ENCODE results near the gene TMEM91.

DNA sequence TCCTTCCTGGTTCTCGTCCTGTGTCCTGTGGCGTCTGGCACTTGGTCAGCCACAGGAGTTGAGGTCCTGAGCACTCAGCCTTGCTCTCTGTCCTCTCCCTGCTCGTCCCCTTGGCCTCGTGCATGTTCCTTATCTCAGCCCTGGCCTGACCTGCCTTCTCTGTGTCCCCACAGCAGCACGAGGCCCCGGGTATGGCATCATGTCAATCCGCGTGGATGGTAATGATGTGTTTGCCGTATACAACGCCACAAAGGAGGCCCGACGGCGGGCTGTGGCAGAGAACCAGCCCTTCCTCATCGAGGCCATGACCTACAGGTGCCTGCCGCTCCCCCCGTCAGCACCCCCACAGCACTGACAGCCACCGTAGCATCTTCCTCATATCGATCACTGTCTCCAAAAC lies 46.1 kb downstream of the TMEM91 start:
- TF ChIP-seq, protein P1, sequence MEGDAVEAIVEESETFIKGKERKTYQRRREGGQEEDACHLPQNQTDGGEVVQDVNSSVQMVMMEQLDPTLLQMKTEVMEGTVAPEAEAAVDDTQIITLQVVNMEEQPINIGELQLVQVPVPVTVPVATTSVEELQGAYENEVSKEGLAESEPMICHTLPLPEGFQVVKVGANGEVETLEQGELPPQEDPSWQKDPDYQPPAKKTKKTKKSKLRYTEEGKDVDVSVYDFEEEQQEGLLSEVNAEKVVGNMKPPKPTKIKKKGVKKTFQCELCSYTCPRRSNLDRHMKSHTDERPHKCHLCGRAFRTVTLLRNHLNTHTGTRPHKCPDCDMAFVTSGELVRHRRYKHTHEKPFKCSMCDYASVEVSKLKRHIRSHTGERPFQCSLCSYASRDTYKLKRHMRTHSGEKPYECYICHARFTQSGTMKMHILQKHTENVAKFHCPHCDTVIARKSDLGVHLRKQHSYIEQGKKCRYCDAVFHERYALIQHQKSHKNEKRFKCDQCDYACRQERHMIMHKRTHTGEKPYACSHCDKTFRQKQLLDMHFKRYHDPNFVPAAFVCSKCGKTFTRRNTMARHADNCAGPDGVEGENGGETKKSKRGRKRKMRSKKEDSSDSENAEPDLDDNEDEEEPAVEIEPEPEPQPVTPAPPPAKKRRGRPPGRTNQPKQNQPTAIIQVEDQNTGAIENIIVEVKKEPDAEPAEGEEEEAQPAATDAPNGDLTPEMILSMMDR (IDR thresholded peaks at IDR 0.05; ENCODE audit: insufficient read depth, low read length, poor library complexity, severe bottlenecking), result no peak
- TF ChIP-seq EZH2phosphoT487 (conservative IDR thresholded peaks at IDR 0.05; ENCODE audit: low read length), result no peak

Data from SU-DHL-6 (cell line).